Measurements from ENCODE around the gene FZD1.

Gene FZD1

GRCh38 chr7:91291302-91291701 is 27.1 kb downstream of the FZD1 start:
- Histone ChIP-seq H3K4me1 (ENCODE audit: control insufficient read depth, insufficient read depth, low read length) (no peaks in the 10 kb centered on the region), H3K36me3 (ENCODE audit: control insufficient read depth, insufficient read depth, low read length) (no peaks in the 10 kb centered on the region), H3K9ac (ENCODE audit: low read length) (no peak overlapping the region), H3K4me3 (ENCODE audit: low read length) (no peak overlapping the region), H3K27me3 (ENCODE audit: control insufficient read depth, insufficient read depth, low read length) (peaks cover 2% of the 10 kb centered on the region), H3K9me3 (ENCODE audit: control insufficient read depth, low read length) (no peaks in the 10 kb centered on the region)

GRCh38 chr7:91291902-91292301 is 27.7 kb downstream of the FZD1 start:
- Histone ChIP-seq H3K9ac (ENCODE audit: low read length) (no peak overlapping the region), H3K27me3 (ENCODE audit: control insufficient read depth, insufficient read depth, low read length) (peaks cover 2% of the 10 kb centered on the region), H3K9me3 (ENCODE audit: control insufficient read depth, low read length) (no peaks in the 10 kb centered on the region), H3K4me3 (ENCODE audit: low read length) (no peak overlapping the region), H3K4me1 (ENCODE audit: control insufficient read depth, insufficient read depth, low read length) (no peaks in the 10 kb centered on the region), H3K36me3 (ENCODE audit: control insufficient read depth, insufficient read depth, low read length) (no peaks in the 10 kb centered on the region)

DNA sequence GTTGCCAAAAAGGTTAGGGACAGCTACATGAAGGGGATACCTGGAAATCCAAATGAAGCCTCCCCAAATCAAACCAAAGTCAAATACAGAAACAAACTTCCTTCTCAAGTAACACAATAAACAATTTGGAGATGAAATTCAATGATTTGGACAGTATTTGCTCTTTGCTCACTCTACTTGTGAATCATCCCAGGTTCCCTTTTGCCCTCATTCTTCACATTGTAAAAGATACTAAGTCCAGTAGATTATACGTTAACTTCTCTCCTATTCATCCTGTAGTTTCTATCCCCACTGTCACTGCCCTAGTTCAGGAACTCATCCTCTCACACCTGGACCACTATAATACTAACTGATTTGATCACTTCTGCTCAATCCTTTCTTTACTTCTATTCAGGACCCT is 28.3 kb downstream of the FZD1 start:
- Histone ChIP-seq H3K9me3 (ENCODE audit: control insufficient read depth, low read length) (no peaks in the 10 kb centered on the region), H3K4me1 (ENCODE audit: control insufficient read depth, insufficient read depth, low read length) (no peaks in the 10 kb centered on the region), H3K9ac (ENCODE audit: low read length) (no peak overlapping the region), H3K27me3 (ENCODE audit: control insufficient read depth, insufficient read depth, low read length) (peaks cover 2% of the 10 kb centered on the region), H3K4me3 (ENCODE audit: low read length) (no peak overlapping the region), H3K36me3 (ENCODE audit: control insufficient read depth, insufficient read depth, low read length) (no peaks in the 10 kb centered on the region)

DNA sequence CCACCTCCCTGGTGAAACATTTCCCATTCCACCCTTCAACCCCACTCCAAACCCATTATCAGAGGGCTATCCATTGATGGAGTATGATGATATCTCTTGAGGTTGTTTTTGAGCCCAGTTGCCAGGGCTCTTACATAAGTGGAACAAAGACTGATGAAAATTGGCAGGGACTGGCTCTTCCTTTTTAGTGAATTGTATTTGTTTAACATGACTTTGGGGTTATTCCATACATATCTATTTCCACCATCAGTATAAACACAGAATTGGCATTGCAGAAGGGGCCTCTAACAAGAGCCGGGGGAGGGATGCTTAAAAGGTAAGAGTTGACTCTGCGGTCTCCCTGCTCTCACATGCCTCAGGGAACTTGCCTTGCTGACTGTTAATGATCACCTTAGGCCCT is 28.9 kb downstream of the FZD1 start:
- H3K27me3 ChIP-seq (ENCODE audit: control insufficient read depth, insufficient read depth, low read length) = peaks cover 2% of the 10 kb centered on the region
- no peak overlapping the region for H3K9ac ChIP-seq (ENCODE audit: low read length)
- H3K36me3 ChIP-seq (ENCODE audit: control insufficient read depth, insufficient read depth, low read length) = no peaks in the 10 kb centered on the region
- no peak overlapping the region for H3K4me3 ChIP-seq (ENCODE audit: low read length)
- H3K4me1 ChIP-seq (ENCODE audit: control insufficient read depth, insufficient read depth, low read length) = no peaks in the 10 kb centered on the region
- H3K9me3 ChIP-seq (ENCODE audit: control insufficient read depth, low read length) = no peaks in the 10 kb centered on the region

GRCh38 chr7:91293840-91294239 is 29.6 kb downstream of the FZD1 start:
- H3K4me3 ChIP-seq (ENCODE audit: low read length) = no peak overlapping the region
- no peaks in the 10 kb centered on the region for H3K4me1 ChIP-seq (ENCODE audit: control insufficient read depth, insufficient read depth, low read length)
- no peak overlapping the region for H3K9ac ChIP-seq (ENCODE audit: low read length)
- H3K36me3 ChIP-seq (ENCODE audit: control insufficient read depth, insufficient read depth, low read length) = no peaks in the 10 kb centered on the region
- H3K27me3 ChIP-seq (ENCODE audit: control insufficient read depth, insufficient read depth, low read length) = peaks cover 2% of the 10 kb centered on the region
- H3K9me3 ChIP-seq (ENCODE audit: control insufficient read depth, low read length) = no peaks in the 10 kb centered on the region

GRCh38 chr7:91294639-91295220 is 30.5 kb downstream of the FZD1 start:
- no peak overlapping the region for H3K4me3 ChIP-seq (ENCODE audit: low read length)
- no peaks in the 10 kb centered on the region for H3K9me3 ChIP-seq (ENCODE audit: control insufficient read depth, low read length)
- H3K9ac ChIP-seq (ENCODE audit: low read length) = no peak overlapping the region
- peaks cover 2% of the 10 kb centered on the region for H3K27me3 ChIP-seq (ENCODE audit: control insufficient read depth, insufficient read depth, low read length)
- H3K4me1 ChIP-seq (ENCODE audit: control insufficient read depth, insufficient read depth, low read length) = no peaks in the 10 kb centered on the region
- H3K36me3 ChIP-seq (ENCODE audit: control insufficient read depth, insufficient read depth, low read length) = no peaks in the 10 kb centered on the region

DNA sequence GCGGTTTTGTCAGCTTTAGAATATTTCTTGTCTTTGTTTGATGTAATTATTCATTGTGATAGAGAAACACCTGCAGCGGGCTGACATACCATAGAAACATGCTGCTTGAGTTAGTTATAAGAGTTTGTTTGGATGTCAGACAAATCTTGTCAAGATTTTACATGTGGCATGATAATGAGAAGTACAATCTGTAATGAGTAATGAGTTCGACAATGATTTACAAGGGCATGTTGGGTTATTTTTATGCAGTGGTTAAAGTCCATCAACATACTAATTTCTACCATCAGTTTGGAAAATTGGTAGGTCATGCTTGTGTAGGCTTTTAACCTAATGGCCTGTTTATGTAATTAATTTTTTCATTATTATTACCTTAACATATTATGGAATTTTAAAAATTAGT is 31.3 kb downstream of the FZD1 start:
- no peak overlapping the region for H3K4me3 ChIP-seq (ENCODE audit: low read length)
- peaks cover 2% of the 10 kb centered on the region for H3K27me3 ChIP-seq (ENCODE audit: control insufficient read depth, insufficient read depth, low read length)
- H3K9ac ChIP-seq (ENCODE audit: low read length) = no peak overlapping the region
- no peaks in the 10 kb centered on the region for H3K9me3 ChIP-seq (ENCODE audit: control insufficient read depth, low read length)
- no peaks in the 10 kb centered on the region for H3K4me1 ChIP-seq (ENCODE audit: control insufficient read depth, insufficient read depth, low read length)
- no peaks in the 10 kb centered on the region for H3K36me3 ChIP-seq (ENCODE audit: control insufficient read depth, insufficient read depth, low read length)

- Histone ChIP-seq H3K9me3 (ENCODE audit: control insufficient read depth, low read length) (no peaks in the 10 kb centered on the region), H3K4me1 (ENCODE audit: control insufficient read depth, insufficient read depth, low read length) (no peaks in the 10 kb centered on the region), H3K36me3 (ENCODE audit: control insufficient read depth, insufficient read depth, low read length) (no peaks in the 10 kb centered on the region), H3K9ac (ENCODE audit: low read length) (no peak overlapping the region), H3K4me3 (ENCODE audit: low read length) (no peak overlapping the region), H3K27me3 (ENCODE audit: control insufficient read depth, insufficient read depth, low read length) (peaks cover 2% of the 10 kb centered on the region)
These were observed 33.7 kb downstream of the FZD1 start for GRCh38 chr7:91297939-91298338.

- no peaks in the 10 kb centered on the region for H3K9me3 ChIP-seq (ENCODE audit: control insufficient read depth, low read length)
- H3K27me3 ChIP-seq (ENCODE audit: control insufficient read depth, insufficient read depth, low read length) = no peaks in the 10 kb centered on the region
- H3K4me1 ChIP-seq (ENCODE audit: control insufficient read depth, insufficient read depth, low read length) = no peaks in the 10 kb centered on the region
- no peak overlapping the region for H3K9ac ChIP-seq (ENCODE audit: low read length)
- no peaks in the 10 kb centered on the region for H3K36me3 ChIP-seq (ENCODE audit: control insufficient read depth, insufficient read depth, low read length)
- no peak overlapping the region for H3K4me3 ChIP-seq (ENCODE audit: low read length)
These were observed 35.9 kb downstream of the FZD1 start for GRCh38 chr7:91299952-91300775.

GRCh38 chr7:91302794-91303193 is 38.6 kb downstream of the FZD1 start:
- H3K36me3 ChIP-seq (ENCODE audit: control insufficient read depth, insufficient read depth, low read length) = no peaks in the 10 kb centered on the region
- H3K9ac ChIP-seq (ENCODE audit: low read length) = no peak overlapping the region
- no peak overlapping the region for H3K4me3 ChIP-seq (ENCODE audit: low read length)
- H3K4me1 ChIP-seq (ENCODE audit: control insufficient read depth, insufficient read depth, low read length) = no peaks in the 10 kb centered on the region
- H3K27me3 ChIP-seq (ENCODE audit: control insufficient read depth, insufficient read depth, low read length) = no peaks in the 10 kb centered on the region
- no peaks in the 10 kb centered on the region for H3K9me3 ChIP-seq (ENCODE audit: control insufficient read depth, low read length)

DNA sequence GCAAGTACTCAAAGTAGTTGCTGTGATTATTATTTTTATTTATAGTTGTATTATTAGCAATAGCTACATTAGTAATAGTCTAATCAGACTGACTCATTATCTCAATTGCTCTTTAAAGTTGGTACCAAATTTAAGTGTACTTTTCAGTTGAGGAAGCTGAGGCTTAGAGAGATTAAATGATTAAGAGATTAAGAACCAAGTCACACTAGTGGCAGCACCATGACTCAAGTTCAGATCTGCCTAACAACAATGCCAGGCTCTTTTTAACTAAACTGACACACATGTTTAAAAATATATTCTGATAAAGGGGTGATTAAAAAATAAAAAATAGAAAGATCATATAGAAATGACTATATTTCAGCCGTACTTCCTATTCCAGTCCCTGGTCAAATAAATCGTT is 42.0 kb downstream of the FZD1 start:
- Histone ChIP-seq H3K36me3 (ENCODE audit: control insufficient read depth, insufficient read depth, low read length) (no peaks in the 10 kb centered on the region), H3K4me1 (ENCODE audit: control insufficient read depth, insufficient read depth, low read length) (no peaks in the 10 kb centered on the region), H3K4me3 (ENCODE audit: low read length) (no peak overlapping the region), H3K27me3 (ENCODE audit: control insufficient read depth, insufficient read depth, low read length) (no peaks in the 10 kb centered on the region), H3K9me3 (ENCODE audit: control insufficient read depth, low read length) (no peaks in the 10 kb centered on the region), H3K9ac (ENCODE audit: low read length) (no peak overlapping the region)

- Histone ChIP-seq H3K27me3 (ENCODE audit: control insufficient read depth, insufficient read depth, low read length) (no peaks in the 10 kb centered on the region), H3K4me3 (ENCODE audit: low read length) (no peak overlapping the region), H3K9ac (ENCODE audit: low read length) (no peak overlapping the region)
These were observed 43.2 kb downstream of the FZD1 start for GRCh38 chr7:91307467-91307866.

More at GRCh38 chr7:91307467-91307866, 43.2 kb downstream of the FZD1 start:
- no peaks in the 10 kb centered on the region for H3K4me1 ChIP-seq (ENCODE audit: control insufficient read depth, insufficient read depth, low read length)
- H3K9me3 ChIP-seq (ENCODE audit: control insufficient read depth, low read length) = no peaks in the 10 kb centered on the region
- no peaks in the 10 kb centered on the region for H3K36me3 ChIP-seq (ENCODE audit: control insufficient read depth, insufficient read depth, low read length)

All from mucosa of stomach (tissue), 1 donor.